HG03060 (cell line): ENCODE data around the gene ZNF322.

ENCODE experiments used
- ATAC-seq: cut with Tn5 transposase; IDR thresholded peaks from one replicate; pipeline ENCODE4 v1.9.1; 2021; ENCODE audit warnings: low read depth, moderate number of reproducible peaks; ENCODE audit not compliant: unreplicated experiment

The ZNF322 gene

GRCh38 chr6:26613689-26614683 is 45.6 kb downstream of the ZNF322 start:
- ATAC-seq = no peak

- ATAC-seq = no peak
Measured at GRCh38 chr6:26613201-26613600, 46.3 kb downstream of the ZNF322 start.

GRCh38 chr6:26611599-26611998 is 47.9 kb downstream of the ZNF322 start:
- ATAC-seq = no peak

DNA sequence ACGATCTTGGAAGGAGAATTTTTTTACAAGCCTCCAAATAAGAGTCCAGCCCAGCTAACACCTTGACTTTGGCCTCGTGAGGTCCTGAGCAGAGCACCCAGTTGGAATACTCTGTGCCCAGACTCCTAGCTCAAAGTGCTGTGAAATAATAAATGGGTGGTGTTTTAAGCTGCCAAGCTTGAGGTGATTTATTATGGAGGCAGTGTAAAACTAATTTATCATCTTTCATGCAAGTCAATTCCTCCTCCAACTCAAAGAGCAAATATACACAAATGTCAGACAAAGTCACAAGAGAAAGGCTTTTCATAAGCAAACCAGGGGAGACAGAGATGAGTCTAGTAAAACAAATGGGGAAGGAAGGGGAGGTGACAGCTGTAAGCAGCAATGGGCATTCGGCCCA is 50.1 kb downstream of the ZNF322 start:
- ATAC-seq = no peak

DNA sequence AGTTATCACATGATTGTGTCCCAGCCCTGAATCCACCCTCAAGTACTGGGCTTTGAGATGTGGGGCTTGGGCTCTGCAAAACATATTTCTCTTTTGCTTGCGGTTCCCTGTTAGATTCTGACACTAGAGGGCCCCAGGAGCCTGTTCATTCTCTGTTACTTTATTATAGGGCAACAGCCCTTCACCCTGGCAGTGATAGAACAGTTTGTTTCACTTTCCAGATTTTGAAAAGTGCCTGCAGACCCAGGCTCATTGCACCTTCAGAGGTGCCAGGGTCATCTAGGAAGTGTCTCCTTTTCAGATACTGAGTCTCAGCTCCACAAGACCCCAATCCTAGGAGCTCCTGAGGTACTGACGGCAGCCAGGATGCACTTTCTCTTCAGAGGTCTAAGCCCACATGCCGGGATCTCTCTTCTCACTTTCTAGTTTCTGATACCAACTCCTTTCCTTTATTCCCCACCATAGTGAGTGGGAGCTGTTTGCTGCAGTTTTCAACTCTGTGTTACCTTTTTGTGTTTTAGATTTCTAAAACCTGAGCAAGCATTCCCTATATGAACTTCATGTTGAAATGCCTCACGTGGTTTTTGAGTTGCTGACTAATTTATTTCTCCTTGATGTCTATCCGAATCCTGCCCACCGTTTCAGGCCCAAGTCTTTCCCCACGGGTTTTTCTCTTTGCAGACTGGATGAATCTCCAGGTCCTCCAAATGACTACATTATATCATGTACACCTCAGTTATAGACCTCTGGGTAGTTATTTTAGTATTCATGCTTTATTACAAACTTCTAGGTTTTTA is 51.9 kb downstream of the ZNF322 start:
- ATAC-seq = no peak

DNA sequence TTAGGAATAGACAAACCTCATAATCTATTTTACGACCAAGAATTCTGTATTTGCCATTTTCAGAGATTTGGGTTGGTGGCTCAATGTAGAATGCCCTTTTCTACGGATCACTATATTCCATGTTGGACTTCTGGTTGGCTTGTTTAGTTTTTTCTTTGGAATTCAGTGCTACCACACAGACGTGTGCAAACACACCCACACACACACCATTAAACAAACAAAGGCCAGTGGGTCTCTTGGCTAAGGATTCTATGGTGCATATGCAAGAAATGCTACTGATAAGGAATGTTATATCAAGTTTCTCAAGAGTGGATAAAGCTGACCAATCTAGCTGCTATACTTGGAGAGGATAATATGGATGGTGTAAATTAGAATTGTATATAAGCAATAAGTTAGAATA is 54.7 kb downstream of the ZNF322 start:
- ATAC-seq = no peak

DNA sequence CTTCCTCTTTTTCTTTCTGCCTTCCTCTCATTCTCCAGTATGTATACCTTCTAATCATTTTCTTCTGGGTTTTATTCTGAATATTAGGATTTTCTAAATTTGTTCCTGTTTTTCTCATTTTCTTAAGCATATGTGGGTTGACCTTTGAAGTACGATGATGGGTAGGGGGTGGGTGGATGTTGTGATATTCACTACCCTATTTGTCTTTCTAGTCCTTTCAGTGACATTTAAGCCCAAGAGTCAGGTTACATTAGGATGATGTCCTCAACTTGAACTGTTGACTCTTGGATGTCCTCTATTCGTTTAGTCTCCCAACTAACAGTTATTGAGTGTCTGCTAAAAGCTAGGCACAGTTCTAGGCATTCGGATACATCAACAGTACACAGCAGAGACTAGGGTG is 55.5 kb downstream of the ZNF322 start:
- ATAC-seq = no peak

DNA sequence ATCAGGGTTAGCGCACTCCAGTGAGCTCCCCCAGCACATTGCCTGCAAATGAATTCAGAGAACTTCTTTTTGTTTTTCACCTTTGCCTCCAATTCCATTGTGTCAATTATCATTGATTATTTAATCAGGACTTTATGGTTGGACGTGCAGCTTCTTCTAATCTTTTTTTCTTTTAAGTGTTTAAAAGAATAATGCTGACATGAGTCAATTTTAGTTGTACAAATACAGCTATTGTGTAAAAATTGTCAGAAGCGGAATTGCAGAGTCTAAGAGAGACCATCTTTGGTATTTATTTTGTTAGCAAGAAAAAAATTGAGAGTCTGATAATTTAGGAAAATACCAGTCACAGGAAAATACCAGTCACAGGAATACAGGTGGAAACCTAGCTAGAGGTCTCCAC is 57.3 kb downstream of the ZNF322 start:
- ATAC-seq = no peak

DNA sequence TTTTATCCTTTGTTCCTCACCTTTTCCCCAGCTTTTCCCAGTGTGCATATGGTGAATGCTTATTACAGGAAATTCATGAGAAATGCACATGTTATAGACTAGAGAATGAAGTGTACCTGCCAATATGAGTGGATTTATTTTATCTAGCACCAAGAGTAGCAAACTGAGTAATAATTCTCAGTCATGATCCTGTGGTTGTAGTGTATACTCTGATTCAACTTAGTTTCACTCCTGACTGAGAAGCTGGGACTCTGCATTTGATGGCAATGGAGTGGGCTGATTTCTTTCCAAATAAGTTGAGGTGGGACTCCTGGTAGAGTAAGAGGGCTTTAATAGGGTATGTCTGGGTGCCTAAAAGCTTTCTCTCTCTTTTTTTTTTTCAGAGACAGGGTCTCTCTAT is 58.8 kb downstream of the ZNF322 start:
- ATAC-seq = no peak

DNA sequence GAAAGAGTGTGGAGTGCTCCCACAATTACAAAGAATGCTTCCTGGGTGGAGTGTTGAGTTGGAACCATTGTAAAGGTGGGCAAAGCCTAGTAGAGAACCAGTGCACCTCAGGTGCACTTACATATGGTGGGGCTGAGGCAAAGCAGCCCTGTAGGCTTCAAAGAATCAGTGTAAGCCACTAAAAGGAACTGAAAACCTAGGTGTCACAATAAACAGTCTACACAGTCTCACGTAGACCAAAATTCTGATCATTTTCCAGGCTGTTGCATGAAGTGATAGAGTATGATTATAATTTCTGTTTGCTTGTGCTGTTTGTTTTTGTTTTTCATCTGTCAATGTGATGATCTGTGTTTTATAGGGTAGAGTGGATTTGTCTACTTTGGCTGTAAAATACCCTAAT is 60.0 kb downstream of the ZNF322 start:
- no peak for ATAC-seq

GRCh38 chr6:26599134-26599533 is 60.4 kb downstream of the ZNF322 start:
- no peak for ATAC-seq

DNA sequence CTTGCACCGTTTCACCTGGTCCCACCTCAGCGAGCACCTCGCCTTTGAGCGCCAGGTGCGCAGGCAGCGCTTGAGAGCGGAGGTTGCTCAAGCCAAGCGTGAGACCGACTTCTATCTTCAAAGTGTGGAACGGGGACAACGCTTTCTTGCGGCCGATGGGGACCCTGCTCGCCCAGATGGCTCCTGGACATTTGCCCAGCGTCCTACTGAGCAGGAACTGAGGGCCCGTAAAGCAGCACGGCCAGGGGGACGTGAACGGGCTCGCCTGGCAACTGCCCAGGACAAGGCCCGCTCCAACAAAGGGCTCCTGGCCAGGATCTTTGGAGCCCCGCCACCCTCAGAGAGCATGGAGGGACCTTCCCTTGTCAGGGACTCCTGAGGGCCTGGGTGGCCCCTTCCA is 61.3 kb downstream of the ZNF322 start:
- ATAC-seq = no peak

DNA sequence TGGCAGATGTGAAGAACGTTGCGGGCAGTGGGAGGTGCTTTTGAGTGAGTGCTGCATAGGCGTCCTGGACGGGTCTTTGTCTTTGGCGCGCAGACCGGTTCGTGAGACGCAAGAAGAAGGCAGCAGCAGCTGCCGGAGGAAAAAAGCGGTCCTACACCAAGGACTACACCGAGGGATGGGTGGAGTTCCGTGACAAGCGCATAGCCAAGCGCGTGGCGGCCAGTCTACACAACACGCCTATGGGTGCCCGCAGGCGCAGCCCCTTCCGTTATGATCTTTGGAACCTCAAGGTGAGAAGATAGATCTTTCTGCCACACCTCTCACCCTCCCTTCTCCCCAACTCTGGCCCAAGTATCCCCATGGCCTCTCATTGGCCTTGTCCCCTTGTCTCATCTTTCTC is 61.7 kb downstream of the ZNF322 start:
- ATAC-seq = no peak

DNA sequence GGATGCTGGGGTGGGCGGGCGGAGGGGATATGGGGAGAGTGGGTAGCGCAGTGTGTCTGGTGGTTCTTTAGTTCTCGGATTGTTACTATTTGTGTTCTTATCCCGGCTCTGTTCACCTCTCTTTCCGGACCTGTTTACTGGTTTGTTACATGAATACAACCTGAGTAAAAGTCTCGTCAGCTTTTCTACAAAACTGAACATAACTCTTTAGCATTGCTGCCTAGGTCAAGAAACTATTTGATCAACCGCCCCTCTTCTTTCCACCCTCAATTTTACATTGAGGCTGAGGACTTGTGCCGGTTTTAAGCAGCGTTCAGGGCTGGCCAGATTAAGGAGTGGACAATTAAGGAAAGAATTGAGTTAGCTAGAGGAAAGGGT is 62.2 kb downstream of the ZNF322 start:
- ATAC-seq = no peak

DNA sequence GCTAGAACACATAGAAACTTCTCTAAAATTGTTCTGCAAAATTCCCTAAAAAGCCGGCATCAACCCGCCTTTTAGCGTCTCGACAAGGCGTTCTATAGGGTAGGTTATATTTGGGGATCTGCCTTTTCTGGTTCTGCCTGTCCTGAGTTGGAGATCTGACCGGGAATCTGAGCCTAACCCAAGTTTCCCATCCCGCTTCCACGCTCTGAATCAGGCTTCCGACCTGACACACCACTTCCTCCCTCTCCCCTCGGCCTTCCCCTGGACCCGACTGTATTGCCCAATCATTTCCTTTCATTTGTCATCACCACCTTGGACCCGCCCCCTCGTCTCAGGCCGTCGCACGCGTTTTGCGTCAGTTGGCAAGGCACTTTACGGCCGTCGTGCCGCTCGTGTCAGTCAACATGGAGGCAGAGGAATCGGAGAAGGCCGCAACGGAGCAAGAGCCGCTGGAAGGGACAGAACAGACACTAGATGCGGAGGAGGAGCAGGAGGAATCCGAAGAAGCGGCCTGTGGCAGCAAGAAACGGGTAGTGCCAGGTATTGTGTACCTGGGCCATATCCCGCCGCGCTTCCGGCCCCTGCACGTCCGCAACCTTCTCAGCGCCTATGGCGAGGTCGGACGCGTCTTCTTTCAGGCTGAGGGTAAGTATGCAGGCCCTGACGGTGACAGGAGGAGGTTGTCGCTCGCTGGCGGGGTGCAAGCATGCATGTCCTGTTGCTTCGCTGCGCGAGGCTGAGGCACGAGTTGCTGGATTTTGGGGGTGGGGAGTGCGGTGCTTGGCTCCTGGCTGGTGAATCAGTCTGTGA is 62.8 kb downstream of the ZNF322 start, which contains the start of gene ABT1:
Gene ABT1, plus strand, starts transcription at position 375 of the 810 bp plus-strand sequence. Its CDS starts 30 bp downstream, at position 405.
- ATAC-seq = peak; percentile 66

DNA sequence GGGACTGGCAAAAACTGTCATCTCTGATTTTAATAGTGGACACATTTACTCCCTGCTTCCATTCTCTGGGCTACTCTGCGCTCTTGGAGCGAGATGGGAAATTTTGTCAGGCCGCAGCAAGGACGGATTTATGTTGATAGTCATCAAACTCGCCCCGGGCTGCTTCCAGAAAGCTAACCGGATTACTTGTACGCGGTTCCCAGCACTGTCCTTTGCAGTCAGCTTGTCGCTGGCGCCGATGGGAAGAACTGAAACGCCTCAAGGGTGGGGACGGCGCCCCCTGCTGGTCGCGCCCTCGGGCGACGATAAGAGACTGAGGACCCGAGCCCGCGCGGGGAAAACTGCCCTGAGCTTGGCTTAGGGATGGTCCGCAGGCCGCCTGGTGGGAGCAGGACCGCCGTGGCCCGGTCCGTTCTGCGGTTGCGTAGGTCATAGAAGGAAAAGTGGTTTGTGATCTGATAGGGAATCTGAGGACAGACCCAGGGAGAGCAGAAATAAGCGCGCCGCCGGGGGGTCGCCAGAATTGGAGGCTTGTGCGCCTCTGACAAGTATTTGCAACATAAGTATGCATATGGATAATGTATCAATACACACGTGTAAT is 63.8 kb downstream of the ZNF322 start:
- peak; percentile 38 for ATAC-seq

- no peak for ATAC-seq
Measured at GRCh38 chr6:26594730-26595632, 64.6 kb downstream of the ZNF322 start.

DNA sequence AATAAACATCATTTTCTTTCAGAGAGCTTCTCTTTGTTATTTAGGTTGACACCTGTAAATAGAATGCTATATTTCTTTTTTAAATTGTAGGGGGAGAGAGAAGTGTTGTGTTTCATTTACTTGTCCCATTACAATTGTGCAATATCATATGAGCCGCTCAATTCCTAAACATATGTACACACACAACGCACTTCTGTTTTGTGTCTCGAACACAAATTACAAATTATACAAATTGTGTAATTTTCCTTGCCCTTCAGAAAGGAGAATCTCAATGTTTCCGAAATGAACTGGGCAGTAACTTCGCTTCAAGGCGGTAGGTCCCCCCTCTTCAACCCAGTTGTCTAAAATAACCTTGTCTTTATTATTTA is 65.4 kb downstream of the ZNF322 start:
- ATAC-seq = no peak
